Progenitor cell of endocrine pancreas (in vitro differentiated cells): Measurements from ENCODE around the gene ROR1. TPM values are rescaled to one million over a fixed set of nuclear protein-coding genes. Genes with fewer than 3 reads are reported as not detected.

Experiments used
- DNase-seq: peaks from one replicate; pipeline ENCODE4 v3.0.0; 2021; ENCODE audit warnings: low spot score; ENCODE audit not compliant: unreplicated experiment
- H3K27ac Mint-ChIP-seq: 2 replicates; pipeline ENCODE4 v1.8.0; 2021; ENCODE audit warnings: mild to moderate bottlenecking, moderate library complexity, mixed read lengths
- H3K27me3 Mint-ChIP-seq: 2 replicates; pipeline ENCODE4 v1.8.0; 2021; ENCODE audit warnings: mixed read lengths
- H3K36me3 Mint-ChIP-seq: 2 replicates; pipeline ENCODE4 v1.8.0; 2022; ENCODE audit warnings: mixed read lengths; ENCODE audit not compliant: insufficient read depth
- H3K4me1 Mint-ChIP-seq: 2 replicates; pipeline ENCODE4 v1.8.0; 2021; ENCODE audit warnings: low read depth, mixed read lengths
- H3K4me3 Mint-ChIP-seq: 2 replicates; pipeline ENCODE4 v1.8.0; 2021; ENCODE audit warnings: low read depth, mild to moderate bottlenecking, moderate library complexity, mixed read lengths
- H3K9me3 Mint-ChIP-seq: 2 replicates; pipeline ENCODE4 v1.8.0; 2021; ENCODE audit warnings: low read depth, mixed read lengths
- CTCF ChIP-seq: fragments of 200-600 bp; sonication (generic); IDR thresholded peaks from one replicate; pipeline ENCODE4 v1.5.0; 2021; ENCODE audit warnings: antibody characterized with exemption, mild to moderate bottlenecking; ENCODE audit not compliant: unreplicated experiment
- long read RNA-seq: library from polyadenylated mRNA; unstranded; transcript quantifications from one replicate; pipeline ENCODE4 v2.0.0, GENCODE V29; 2020
- total RNA-seq: library from RNA; stranded (reverse); gene quantifications from 2 replicates; pipeline ENCODE4 v1.2.1, GENCODE V29; 2021

ROR1 gene
- total RNA-seq, result 61.3 and 63.8 TPM in 2 replicates
- long read RNA-seq, full-length matches to known transcripts, result 4 of 65 reads
- long read RNA-seq, partial matches to known transcripts, result 31 of 65 reads
- long read RNA-seq, other reads (novel, unspliced or antisense), result 30 of 65 reads

DNA sequence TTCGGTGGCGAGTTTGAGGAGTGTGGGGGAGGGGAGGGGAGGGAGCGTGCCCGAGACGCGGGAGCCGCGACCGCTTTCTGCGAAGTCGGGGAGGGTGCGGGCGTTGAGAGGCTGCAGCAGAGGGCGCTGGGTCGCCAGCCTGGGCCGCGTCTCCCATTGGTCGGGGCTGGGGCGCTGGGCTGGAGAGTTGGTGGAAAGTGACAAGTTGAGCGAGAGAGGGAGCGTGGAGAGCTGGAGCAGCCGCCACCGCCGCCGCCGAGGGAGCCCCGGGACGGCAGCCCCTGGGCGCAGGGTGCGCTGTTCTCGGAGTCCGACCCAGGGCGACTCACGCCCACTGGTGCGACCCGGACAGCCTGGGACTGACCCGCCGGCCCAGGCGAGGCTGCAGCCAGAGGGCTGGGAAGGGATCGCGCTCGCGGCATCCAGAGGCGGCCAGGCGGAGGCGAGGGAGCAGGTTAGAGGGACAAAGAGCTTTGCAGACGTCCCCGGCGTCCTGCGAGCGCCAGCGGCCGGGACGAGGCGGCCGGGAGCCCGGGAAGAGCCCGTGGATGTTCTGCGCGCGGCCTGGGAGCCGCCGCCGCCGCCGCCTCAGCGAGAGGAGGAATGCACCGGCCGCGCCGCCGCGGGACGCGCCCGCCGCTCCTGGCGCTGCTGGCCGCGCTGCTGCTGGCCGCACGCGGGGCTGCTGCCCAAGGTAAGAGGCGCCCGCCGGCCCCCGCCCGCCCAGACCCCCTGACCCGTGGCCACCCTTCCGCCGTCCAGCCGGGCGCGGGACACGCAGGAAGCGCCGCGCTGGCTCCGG is at the start of gene ROR1:
ROR1 (plus strand) TSS at position 203 of the 802 bp plus-strand sequence.
- Mint-ChIP-seq H3K27ac (peak within 1 kb of the TSS; percentile 94), H3K4me3 (peak within 1 kb of the TSS; percentile 93), H3K27me3 (no peaks in the 10 kb centered on the region), H3K36me3 (no peaks in the 10 kb centered on the region), H3K4me1 (peaks cover 62% of the 10 kb centered on the region), H3K9me3 (no peaks in the 10 kb centered on the region)
- peak; percentile 66 for TF ChIP-seq CTCF
- DNase-seq, result peak; percentile 85

DNA sequence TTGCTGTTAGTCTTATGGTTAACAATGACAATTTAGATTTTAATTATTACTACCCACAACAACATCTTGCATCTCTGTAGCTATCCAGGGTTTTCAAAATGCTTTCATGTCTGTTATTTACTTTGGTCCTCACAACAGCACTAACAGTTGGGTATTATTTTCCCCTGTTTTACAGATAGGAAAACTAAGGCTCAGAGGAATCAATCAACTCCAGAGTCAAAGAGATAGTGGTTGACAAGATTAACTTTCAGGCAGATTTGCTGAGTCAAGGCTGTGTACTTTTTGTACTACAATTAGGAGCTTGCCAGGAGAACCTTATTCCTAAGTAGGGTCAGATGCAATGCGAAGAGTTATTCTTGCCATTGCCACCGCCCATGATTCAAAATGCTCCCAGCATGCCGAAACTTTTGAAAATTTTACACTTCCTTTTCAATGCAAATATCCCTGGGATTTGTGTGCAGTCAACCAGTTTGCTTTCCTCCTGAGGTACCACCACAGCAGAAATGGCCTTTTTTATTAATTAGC is 49.4 kb upstream of the ROR1 start:
- no peak for TF ChIP-seq CTCF
- Mint-ChIP-seq H3K27ac (no peak overlapping the region), H3K27me3 (no peaks in the 10 kb centered on the region), H3K9me3 (no peaks in the 10 kb centered on the region), H3K4me1 (peaks cover 4% of the 10 kb centered on the region), H3K36me3 (no peaks in the 10 kb centered on the region), H3K4me3 (no peak overlapping the region)
- no peak for DNase-seq

- no peak for DNase-seq
- Mint-ChIP-seq H3K4me1 (peaks cover 7% of the 10 kb centered on the region), H3K36me3 (no peaks in the 10 kb centered on the region), H3K4me3 (no peak overlapping the region), H3K27me3 (no peaks in the 10 kb centered on the region), H3K9me3 (no peaks in the 10 kb centered on the region), H3K27ac (no peak overlapping the region)
- TF ChIP-seq CTCF, result no peak
Measured at GRCh38 chr1:63728611-63729226, 45.1 kb upstream of the ROR1 start.

DNA sequence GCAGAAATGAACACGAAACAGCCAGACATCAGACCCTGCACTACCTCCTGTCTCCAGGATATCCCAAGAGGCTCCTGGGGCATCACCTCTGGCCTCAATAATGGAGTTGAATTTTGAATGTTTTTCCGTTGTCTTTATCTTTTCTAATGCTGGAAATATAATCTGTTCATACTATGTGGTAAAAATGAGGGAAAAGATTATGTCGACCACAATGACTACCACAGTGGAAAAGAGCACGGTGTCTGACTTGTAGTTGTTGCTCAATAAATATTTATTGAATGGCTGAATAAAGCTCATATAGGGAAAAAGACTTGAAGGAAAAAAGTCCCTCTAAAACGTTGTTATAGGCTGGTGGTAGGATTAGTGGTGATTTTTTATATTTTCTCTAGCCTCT is 44.6 kb upstream of the ROR1 start:
- Mint-ChIP-seq H3K27ac (no peak overlapping the region), H3K36me3 (no peaks in the 10 kb centered on the region), H3K4me1 (peaks cover 6% of the 10 kb centered on the region), H3K27me3 (no peaks in the 10 kb centered on the region), H3K4me3 (no peak overlapping the region), H3K9me3 (no peaks in the 10 kb centered on the region)
- no peak for DNase-seq
- TF ChIP-seq CTCF, result no peak

GRCh38 chr1:63730211-63730610 is 43.6 kb upstream of the ROR1 start:
- DNase-seq, result no peak
- H3K36me3 Mint-ChIP-seq, result no peaks in the 10 kb centered on the region
- peaks cover 6% of the 10 kb centered on the region for H3K9me3 Mint-ChIP-seq
- peaks cover 6% of the 10 kb centered on the region for H3K4me1 Mint-ChIP-seq
- TF ChIP-seq CTCF, result no peak
- no peak overlapping the region for H3K4me3 Mint-ChIP-seq
- peak overlapping the region; percentile 51 for H3K27ac Mint-ChIP-seq
- H3K27me3 Mint-ChIP-seq, result no peaks in the 10 kb centered on the region
